HG03575 (cell line): ENCODE results near the gene KLK14.

Experiments
- ATAC-seq: cut with Tn5 transposase; IDR thresholded peaks from one replicate; pipeline ENCODE4 v1.9.1; 2021; ENCODE audit not compliant: unreplicated experiment, insufficient number of reproducible peaks, low FRiP score; ENCODE audit errors: extremely low read depth

The KLK14 gene

GRCh38 chr19:51091895-51092873, 9.5 kb upstream of the KLK14 start:
- no peak for ATAC-seq

- no peak for ATAC-seq
Measured at GRCh38 chr19:51091126-51091525, 8.4 kb upstream of the KLK14 start.

DNA sequence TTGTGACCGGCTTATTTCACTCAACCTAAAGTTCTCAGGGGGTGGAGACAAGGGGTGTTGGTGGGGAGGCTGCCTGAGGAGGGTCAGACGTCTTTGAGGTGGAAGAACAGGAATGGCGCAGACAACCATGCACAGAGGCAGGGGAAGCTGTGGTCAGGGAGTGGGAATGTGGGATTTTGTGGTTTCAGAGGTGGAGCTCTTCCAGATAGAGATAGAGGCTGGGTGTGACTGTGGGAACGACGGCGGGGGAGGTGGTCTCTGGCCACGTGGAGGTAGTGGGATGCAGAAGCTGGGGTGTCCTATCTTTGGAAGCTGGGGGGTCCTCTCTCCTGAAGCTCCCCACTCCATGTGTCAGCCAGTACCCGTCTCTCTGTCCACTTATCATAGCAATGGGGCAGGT, 7.8 kb upstream of the KLK14 start:
- ATAC-seq = no peak

- ATAC-seq = no peak
Measured at GRCh38 chr19:51089786-51090185, 7.1 kb upstream of the KLK14 start.

- no peak for ATAC-seq
Measured at GRCh38 chr19:51086153-51086850, 3.6 kb upstream of the KLK14 start.

- ATAC-seq = no peak
Measured at GRCh38 chr19:51084505-51084904, 1.8 kb upstream of the KLK14 start.

DNA sequence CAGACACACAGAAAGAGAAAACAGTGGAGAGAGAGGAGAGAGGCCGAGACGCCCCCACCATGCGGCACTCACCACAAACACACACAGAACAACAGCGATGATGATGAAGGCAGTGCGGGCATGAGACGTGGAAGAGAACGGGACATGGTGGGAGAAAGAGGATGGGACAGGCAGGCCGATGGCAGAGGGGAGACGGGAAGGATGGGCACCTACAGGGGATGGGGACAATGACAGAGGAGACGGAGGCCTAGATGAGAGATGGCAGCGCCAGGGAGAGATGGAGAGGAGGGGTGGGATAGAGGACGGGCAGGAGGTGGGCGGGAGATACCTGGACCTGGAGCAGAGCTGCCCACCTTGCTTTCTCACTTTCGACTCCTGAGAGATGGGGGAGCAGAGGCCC, 1.1 kb upstream of the KLK14 start:
- no peak for ATAC-seq

DNA sequence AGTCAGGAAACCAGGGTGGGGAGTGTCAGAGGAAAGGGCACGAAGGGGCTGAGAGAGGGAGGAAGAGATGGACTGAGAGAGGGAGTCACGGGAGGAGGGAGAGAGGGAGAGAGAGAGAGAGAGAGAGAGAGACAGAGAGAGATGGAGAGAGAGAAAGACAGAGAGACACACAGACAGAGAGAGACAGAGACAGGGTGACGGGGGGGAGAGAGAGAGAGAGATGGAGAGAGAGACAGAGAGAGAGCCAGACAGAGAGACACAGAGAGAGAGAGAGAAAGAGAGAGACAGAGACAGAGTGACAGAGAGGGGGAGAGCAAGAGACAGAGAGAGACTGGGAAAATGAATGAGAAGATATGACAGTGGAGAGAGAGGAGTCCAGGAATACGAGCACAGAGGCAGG, 494 bp upstream of the KLK14 start:
- ATAC-seq = no peak

DNA sequence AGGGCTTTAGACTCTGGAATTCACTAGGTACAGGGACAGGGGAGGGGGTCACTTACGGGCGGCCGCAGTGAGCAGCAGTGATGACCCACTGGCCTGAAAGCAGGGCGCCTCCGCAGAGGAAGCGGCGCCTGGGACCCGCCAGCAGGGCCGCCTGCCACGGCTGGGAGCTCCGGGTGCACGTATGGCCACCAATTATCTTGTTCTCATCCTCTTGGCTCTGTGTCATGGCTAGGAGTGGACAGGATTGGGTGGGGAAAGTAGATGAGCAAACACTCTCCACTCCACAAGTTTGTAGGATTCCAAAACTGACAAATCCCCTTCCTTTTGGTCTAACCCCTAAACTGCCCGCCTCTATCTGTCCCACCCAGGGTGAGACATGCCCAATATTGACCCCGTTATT, 1.2 kb downstream of the KLK14 start:
- no peak for ATAC-seq

GRCh38 chr19:51079481-51080110, 3.1 kb downstream of the KLK14 start:
- ATAC-seq = no peak

DNA sequence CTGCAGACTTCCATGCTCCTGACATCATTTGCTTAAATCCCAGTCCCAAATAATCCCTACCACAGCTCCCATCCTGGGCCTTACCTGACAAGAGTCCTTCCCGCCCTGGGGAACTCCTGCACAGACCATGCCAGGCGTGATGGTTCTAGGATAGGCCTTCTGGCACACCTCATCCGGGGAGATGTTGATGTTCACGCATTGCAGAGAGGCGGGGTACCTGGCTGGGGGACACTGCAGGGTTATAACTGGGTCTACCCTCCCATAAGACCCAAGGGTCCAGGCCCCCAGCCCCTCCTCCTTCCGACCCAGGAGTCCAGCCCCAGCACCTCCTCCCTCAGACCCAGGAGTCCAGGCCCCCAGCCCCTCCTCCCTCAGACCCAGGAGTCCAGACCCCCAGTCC, 4.0 kb downstream of the KLK14 start:
- no peak for ATAC-seq

DNA sequence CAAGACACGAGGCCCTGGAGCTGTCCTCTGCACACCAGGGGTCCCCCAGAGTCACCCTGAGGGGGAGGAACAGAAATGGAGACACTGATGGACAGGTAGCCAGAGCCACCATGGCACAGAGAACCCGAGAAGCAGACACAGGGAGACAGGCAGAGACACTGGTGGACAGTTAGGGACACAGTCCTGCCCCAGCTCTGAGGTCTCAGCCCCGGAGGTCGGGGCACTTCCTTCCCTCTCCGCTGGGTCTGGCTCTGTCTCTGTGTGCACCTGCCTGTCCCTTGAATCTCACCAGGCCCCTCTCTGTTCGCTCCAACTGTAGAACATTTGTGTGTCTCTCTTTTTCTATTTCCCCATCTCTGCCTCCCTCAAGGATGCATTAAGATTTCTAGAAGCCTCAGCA, 4.6 kb downstream of the KLK14 start:
- ATAC-seq = no peak

GRCh38 chr19:51076631-51077213, 6.0 kb downstream of the KLK14 start:
- no peak for ATAC-seq

GRCh38 chr19:51075998-51076397, 6.7 kb downstream of the KLK14 start:
- no peak for ATAC-seq

DNA sequence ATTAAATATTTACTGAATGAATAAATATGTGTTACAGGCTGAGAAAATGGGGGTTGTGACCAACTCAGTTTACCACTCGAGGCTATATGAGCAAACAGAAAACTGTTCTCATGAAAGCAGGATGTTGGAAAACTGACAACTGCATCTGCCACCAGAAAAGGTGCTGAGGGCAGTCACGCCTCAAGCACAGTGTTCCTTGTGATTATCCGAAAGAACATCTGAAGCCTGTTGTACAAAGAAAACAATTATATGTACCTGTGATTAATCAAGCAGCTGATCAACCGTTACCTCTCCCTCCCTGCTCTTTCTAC, 11.6 kb downstream of the KLK14 start:
- no peak for ATAC-seq

GRCh38 chr19:51070334-51071094, 12.2 kb downstream of the KLK14 start:
- no peak for ATAC-seq

GRCh38 chr19:51066393-51067186, 16.1 kb downstream of the KLK14 start:
- no peak for ATAC-seq

DNA sequence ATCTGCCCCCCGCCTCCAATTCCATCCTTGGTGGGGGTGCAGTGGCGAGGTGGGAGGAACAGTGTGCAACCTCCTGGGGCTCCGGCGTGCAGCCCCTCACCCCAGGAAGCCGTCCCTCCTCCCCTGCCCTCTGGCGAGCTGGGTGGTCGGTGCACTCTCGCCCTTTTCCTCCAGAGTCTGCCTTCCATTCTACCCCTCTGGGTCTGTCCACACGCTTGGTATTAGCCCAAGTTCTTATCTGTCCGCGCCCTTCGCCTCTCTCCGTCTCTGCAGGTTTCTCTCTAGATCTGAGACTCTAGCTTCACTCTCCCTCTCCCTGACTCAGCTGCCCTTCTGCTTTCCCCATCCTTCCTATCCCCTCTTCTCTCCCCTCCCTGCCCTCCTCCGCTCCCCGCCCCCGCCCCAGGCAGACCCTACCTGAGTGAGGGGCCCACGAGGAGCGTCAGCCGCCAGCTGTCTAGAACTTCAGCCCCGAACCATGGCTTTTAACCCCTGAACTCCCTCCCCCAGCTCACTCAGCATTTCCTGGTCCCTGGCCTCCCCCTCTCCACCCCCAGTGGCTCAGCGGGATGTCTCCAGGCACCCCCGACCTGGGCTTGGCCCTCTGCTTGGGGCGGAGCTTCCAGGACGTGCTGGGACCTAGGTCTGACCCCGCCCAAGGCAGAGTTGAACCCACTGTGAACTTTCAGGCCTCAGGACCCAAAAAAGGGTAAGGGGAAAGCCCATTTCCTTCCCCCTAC, 17.3 kb downstream of the KLK14 start:
- ATAC-seq = no peak
